AG04450 (cell line): ENCODE data around the gene KRT1. TPM values are rescaled to one million over a fixed set of nuclear protein-coding genes. Genes with fewer than 3 reads are reported as not detected.
"Not testable (repeated sequence)": the region's sequence is repeated elsewhere in the genome, so short reads cannot be mapped to it uniquely, and the experiment has no call there.

Experiments used
- CTCF ChIA-PET: fragments of 300-600, 350-600 bp; formaldehyde crosslinking; extraction: SDS; loops from one replicate; lab custom pipeline; 2022; ENCODE audit warnings: antibody characterized with exemption, inconsistent platforms; lab: Charles Lee
- POLR2A ChIA-PET: fragments of 350-600 bp; formaldehyde crosslinking; extraction: SDS; loops from one replicate; lab custom pipeline; 2021; ENCODE audit warnings: antibody characterized with exemption, inconsistent platforms; lab: Yijun Ruan, JAX
- DNase-seq: peaks from one replicate; pipeline ENCODE4 v3.0.0-alpha.2; 2011; ENCODE audit warnings: low read depth, low spot score
- H3K27ac ChIP-seq: one replicate; pipeline ENCODE4 v1.5.1; 2012; ENCODE audit warnings: low read depth, low read length, control low read depth
- H3K27me3 ChIP-seq: one replicate; pipeline ENCODE4 v1.6.0; 2012; ENCODE audit warnings: low read length; ENCODE audit not compliant: control insufficient read depth, insufficient read depth
- H3K4me3 ChIP-seq: 2 replicates; pipeline ENCODE4 v1.5.1; 2011; ENCODE audit warnings: mild to moderate bottlenecking, low read depth, low read length, control low read depth
- H3K9me3 ChIP-seq: 2 replicates; pipeline ENCODE4 v1.5.1; 2012; ENCODE audit warnings: low read length; ENCODE audit not compliant: control insufficient read depth, insufficient read depth
- polyA plus RNA-seq: library from polyadenylated mRNA; depleted of rRNA; stranded (reverse); fragments of >200 nt; gene quantifications from 2 replicates; pipeline ENCODE4 v1.2.3, GENCODE V29; 2011
- TF ChIP-seq, protein P1 (sequence below): IDR thresholded peaks from 2 replicates; pipeline ENCODE4 v1.5.1; 2011; ENCODE audit warnings: low read depth, low read length, control low read depth, inconsistent platforms

The KRT1 gene
- polyA plus RNA-seq, 1 experiment, result not detected

GRCh38 chr12:52715416-52715815, 35.2 kb upstream of the KRT1 start:
- H3K4me3 ChIP-seq, result no peak overlapping the region
- POLR2A ChIA-PET, result no interaction called here
- TF ChIP-seq, protein P1, sequence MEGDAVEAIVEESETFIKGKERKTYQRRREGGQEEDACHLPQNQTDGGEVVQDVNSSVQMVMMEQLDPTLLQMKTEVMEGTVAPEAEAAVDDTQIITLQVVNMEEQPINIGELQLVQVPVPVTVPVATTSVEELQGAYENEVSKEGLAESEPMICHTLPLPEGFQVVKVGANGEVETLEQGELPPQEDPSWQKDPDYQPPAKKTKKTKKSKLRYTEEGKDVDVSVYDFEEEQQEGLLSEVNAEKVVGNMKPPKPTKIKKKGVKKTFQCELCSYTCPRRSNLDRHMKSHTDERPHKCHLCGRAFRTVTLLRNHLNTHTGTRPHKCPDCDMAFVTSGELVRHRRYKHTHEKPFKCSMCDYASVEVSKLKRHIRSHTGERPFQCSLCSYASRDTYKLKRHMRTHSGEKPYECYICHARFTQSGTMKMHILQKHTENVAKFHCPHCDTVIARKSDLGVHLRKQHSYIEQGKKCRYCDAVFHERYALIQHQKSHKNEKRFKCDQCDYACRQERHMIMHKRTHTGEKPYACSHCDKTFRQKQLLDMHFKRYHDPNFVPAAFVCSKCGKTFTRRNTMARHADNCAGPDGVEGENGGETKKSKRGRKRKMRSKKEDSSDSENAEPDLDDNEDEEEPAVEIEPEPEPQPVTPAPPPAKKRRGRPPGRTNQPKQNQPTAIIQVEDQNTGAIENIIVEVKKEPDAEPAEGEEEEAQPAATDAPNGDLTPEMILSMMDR, result 0 out of 2 replicates have a peak, but pooled peaks have one; percentile 9
- no peak for DNase-seq
- peaks cover 5% of the 10 kb centered on the region; the same call in 1 of the 2 replicates for H3K9me3 ChIP-seq
- peaks cover 41% of the 10 kb centered on the region for H3K27me3 ChIP-seq
- H3K27ac ChIP-seq, result no peak overlapping the region
- CTCF ChIA-PET, result interaction anchor here (0.9 kb wide), 1 partner anchor 151 kb away, joined by 3 read pairs; no protein-coding TSS in a partner anchor

DNA sequence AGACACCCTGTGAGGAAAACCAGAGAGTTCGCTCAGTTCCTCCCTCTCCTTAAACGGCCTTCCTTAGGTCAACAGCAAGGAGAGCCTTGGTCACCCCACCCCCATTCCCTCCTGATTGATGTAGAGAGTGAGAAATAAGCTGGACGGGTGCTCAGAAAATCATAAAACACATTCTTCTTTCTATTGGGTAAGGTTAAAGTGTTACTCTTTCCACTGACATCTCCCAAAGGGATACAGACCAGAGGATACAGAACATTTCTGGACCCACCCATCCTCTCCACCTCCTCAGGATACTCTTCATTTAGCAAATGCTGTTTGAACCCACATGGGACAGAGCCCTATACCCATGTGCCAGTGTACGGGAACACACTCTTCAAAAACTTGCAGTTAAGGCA, 34.7 kb upstream of the KRT1 start:
- peaks cover 5% of the 10 kb centered on the region; the same call in 1 of the 2 replicates for H3K9me3 ChIP-seq
- CTCF ChIA-PET, result interaction anchor here (0.9 kb wide), 1 partner anchor 151 kb away, joined by 3 read pairs; no protein-coding TSS in a partner anchor

DNA sequence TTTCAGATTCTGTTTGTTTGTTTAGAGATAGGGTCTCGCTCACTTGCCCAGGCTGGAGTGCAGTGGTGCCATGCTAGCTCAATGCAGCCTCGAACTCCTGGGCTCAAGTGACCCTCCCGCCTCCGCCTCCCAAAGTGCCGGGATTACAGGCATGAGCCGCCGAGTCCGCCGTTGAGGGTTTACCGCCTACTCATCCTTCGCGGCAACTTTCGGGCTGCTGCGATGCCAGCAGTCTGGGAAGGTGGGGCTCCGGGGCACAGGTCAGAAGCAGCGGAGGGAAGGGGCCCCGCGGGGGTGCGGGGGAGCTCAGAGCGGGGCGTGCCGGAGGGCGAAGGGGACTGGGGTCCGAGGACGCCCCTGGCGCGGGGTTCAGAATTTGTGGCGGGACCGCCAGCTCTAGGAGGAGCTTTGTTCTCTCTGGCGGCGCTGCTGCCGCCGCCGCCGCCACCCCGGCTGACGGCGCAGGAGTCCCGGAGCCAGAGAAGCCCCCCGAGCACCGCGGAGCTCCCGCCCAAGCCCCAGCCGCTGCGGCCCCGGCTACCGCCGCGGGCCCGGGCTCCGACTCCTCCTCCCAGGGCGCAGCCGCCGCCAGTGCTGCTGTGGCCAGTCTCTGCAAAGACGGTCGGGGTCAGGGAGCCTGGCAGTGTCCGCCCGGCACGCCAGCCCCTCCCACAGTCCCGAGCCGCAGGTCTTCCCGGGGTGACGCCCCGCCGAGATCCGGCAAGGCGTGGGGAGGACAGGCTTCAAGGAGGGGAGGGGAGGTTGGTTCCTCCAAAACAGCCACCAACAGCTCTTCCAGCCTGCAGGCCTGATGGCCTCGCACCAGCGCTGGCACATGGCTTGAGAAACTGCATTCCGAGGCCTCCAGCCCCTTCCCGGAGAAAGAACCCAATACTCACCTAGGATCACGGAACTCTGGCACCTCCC, 34.0 kb upstream of the KRT1 start:
- H3K9me3 ChIP-seq, result peaks cover 5% of the 10 kb centered on the region; the same call in 1 of the 2 replicates
- CTCF ChIA-PET, result no interaction called here
- TF ChIP-seq, protein P1, result no peak
- H3K4me3 ChIP-seq, result no peak overlapping the region
- DNase-seq, result no peak
- H3K27me3 ChIP-seq, result peaks cover 44% of the 10 kb centered on the region
- H3K27ac ChIP-seq, result no peak overlapping the region
- POLR2A ChIA-PET, result no interaction called here

More for the DNA sequence above, 34.7 kb upstream of the KRT1 start:
- DNase-seq, result no peak
- no peak overlapping the region for H3K4me3 ChIP-seq
- TF ChIP-seq, protein P1, result no peak
- POLR2A ChIA-PET, result no interaction called here
- H3K27me3 ChIP-seq, result peaks cover 41% of the 10 kb centered on the region
- no peak overlapping the region for H3K27ac ChIP-seq

- H3K27ac ChIP-seq, DNase-seq, POLR2A ChIA-PET, H3K9me3 ChIP-seq, H3K4me3 ChIP-seq, CTCF ChIA-PET: not testable (repeated sequence)
- H3K27me3 ChIP-seq, result peaks cover 42% of the 10 kb centered on the region
Observed at GRCh38 chr12:52712122-52712521, 31.9 kb upstream of the KRT1 start.

DNA sequence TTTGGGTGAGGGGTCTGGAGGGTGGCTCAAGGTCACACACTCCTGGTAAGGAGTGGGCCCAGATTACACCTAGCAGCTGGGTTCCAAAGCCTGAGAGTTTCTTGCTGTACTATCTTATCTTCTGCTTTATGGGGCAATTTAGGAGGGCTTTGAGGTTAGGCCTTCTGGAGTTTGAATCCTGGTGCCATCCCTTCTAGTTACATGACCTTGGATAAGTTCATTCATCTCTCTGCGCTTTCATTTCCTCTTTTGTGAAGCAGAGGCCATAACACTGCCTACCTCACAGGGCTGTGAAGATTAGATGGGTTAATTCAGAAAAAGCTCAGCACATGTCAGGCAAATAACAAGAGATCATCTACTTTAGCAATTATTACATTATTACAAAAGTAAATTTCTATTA, 30.5 kb upstream of the KRT1 start:
- TF ChIP-seq, protein P1, result no peak
- Histone ChIP-seq H3K9me3 (peaks cover 5% of the 10 kb centered on the region; the same call in 1 of the 2 replicates), H3K4me3 (no peak overlapping the region), H3K27ac (no peak overlapping the region), H3K27me3 (peaks cover 41% of the 10 kb centered on the region)
- ChIA-PET CTCF (no interaction called here), POLR2A (no interaction called here)
- DNase-seq, result no peak
